Thyroid gland (tissue), 4 donors: ENCODE results near the gene EPS15.
"Not testable (repeated sequence)": the region's sequence is repeated elsewhere in the genome, so short reads cannot be mapped to it uniquely, and the experiment has no call there.

Experiments
- CTCF ChIP-seq, 6 experiments: fragments of 200-600 bp in 3 of 6; fragments of 450-650 bp in 3 of 6; sonication (generic) in 3 of 6; IDR thresholded peaks; one replicate each; pipeline ENCODE4 v1.5.1; 2016 to 2019; ENCODE audit warnings: antibody characterized with exemption in 6 of 6, mild to moderate bottlenecking in 2 of 6, inconsistent platforms in 1 of 6, moderate library complexity in 1 of 6
- POLR2A ChIP-seq, 2 donors: fragments of 450-650 bp; IDR thresholded peaks; one replicate each; pipeline ENCODE4 v1.6.1; 2017; ENCODE audit warnings: antibody characterized with exemption in 2 of 2, mild to moderate bottlenecking in 2 of 2, moderate library complexity in 1 of 2

GRCh38 chr1:51409755-51410541 is 109.1 kb downstream of the EPS15 start:
- not testable (repeated sequence) for TF ChIP-seq CTCF, POLR2A (IDR thresholded peaks at IDR 0.05)
